GM18868 (cell line): ENCODE results near the gene BRCA2.
"Not testable (repeated sequence)": the region's sequence is repeated elsewhere in the genome, so short reads cannot be mapped to it uniquely, and the experiment has no call there.

Experiments used
- ATAC-seq: cut with Tn5 transposase; IDR thresholded peaks from one replicate; pipeline ENCODE4 v1.9.1; 2021; ENCODE audit warnings: mild to moderate bottlenecking, moderate library complexity; ENCODE audit not compliant: unreplicated experiment

The BRCA2 gene

GRCh38 chr13:32311188-32311897 is 4.0 kb upstream of the BRCA2 start:
- no peak for ATAC-seq

- peak; percentile 33 for ATAC-seq
Observed at GRCh38 chr13:32314271-32315237, 754 bp upstream of the BRCA2 start.

GRCh38 chr13:32316028-32316339 is 676 bp downstream of the BRCA2 start:
- ATAC-seq: peak; percentile 45

GRCh38 chr13:32316501-32316900 is 1.2 kb downstream of the BRCA2 start:
- no peak for ATAC-seq

GRCh38 chr13:32317716-32318465 is 2.6 kb downstream of the BRCA2 start:
- ATAC-seq: no peak

GRCh38 chr13:32320528-32320927 is 5.2 kb downstream of the BRCA2 start:
- no peak for ATAC-seq

- no peak for ATAC-seq
Observed at GRCh38 chr13:32323912-32324311, 8.6 kb downstream of the BRCA2 start.

- ATAC-seq: no peak
Observed at GRCh38 chr13:32330441-32330840, 15.1 kb downstream of the BRCA2 start.

GRCh38 chr13:32334671-32335070 is 19.4 kb downstream of the BRCA2 start:
- no peak for ATAC-seq

GRCh38 chr13:32340914-32341313 is 25.6 kb downstream of the BRCA2 start:
- no peak for ATAC-seq

- no peak for ATAC-seq
Observed at GRCh38 chr13:32347651-32348050, 32.3 kb downstream of the BRCA2 start.

- not testable (repeated sequence) for ATAC-seq
Observed at GRCh38 chr13:32350839-32351441, 35.6 kb downstream of the BRCA2 start.

- ATAC-seq: no peak
Observed at GRCh38 chr13:32354040-32354439, 38.7 kb downstream of the BRCA2 start.

GRCh38 chr13:32355935-32356334 is 40.6 kb downstream of the BRCA2 start:
- ATAC-seq: not testable (repeated sequence)

- no peak for ATAC-seq
Observed at GRCh38 chr13:32362574-32362973, 47.3 kb downstream of the BRCA2 start.

GRCh38 chr13:32370805-32371204 is 55.5 kb downstream of the BRCA2 start:
- ATAC-seq: no peak

GRCh38 chr13:32376642-32377415 is 61.5 kb downstream of the BRCA2 start:
- no peak for ATAC-seq

- no peak for ATAC-seq
Observed at GRCh38 chr13:32378012-32378411, 62.7 kb downstream of the BRCA2 start.

- ATAC-seq: no peak
Observed at GRCh38 chr13:32381539-32381938, 66.2 kb downstream of the BRCA2 start.
